Suprapubic skin (tissue), 4 donors: Measurements from ENCODE around the gene C1orf167.

ENCODE experiments used
- CTCF ChIP-seq, 2 donors: fragments of 200-600 bp in 1 of 2; fragments of 450-650 bp in 1 of 2; sonication (generic) in 1 of 2; IDR thresholded peaks; one replicate each; pipeline ENCODE4 v1.5.1; 2016 to 2019; ENCODE audit warnings: antibody characterized with exemption in 2 of 2, mild to moderate bottlenecking in 1 of 2, moderate library complexity in 1 of 2
- POLR2A ChIP-seq, 2 donors: fragments of 450-650 bp; IDR thresholded peaks; one replicate each; pipeline ENCODE4 v1.6.1; 2017; ENCODE audit warnings: antibody characterized with exemption in 2 of 2, mild to moderate bottlenecking in 2 of 2, moderate library complexity in 2 of 2
- POLR2AphosphoS5 ChIP-seq, 3 donors: sonication (generic); formaldehyde crosslinking; IDR thresholded peaks; one replicate each; pipeline ENCODE4 v1.6.1; 2017; ENCODE audit warnings: antibody characterized with exemption in 3 of 3

GRCh38 chr1:11728126-11728806, 33.7 kb upstream of the C1orf167 start:
- TF ChIP-seq CTCF (IDR thresholded peaks at IDR 0.05) (no peak), POLR2A (IDR thresholded peaks at IDR 0.05) (no peak), POLR2AphosphoS5 (IDR thresholded peaks at IDR 0.05) (no peak)
